Germinal center (tissue), 1 donor: Measurements from ENCODE around the gene EPN3.

Experiments used
- DNase-seq: peaks from one replicate; pipeline ENCODE4 v3.0.0; 2012; ENCODE audit warnings: mixed read lengths, low spot score

The EPN3 gene

GRCh38 chr17:50570032-50570431, 37.5 kb downstream of the EPN3 start:
- DNase-seq, result no peak

GRCh38 chr17:50570528-50570927, 38.0 kb downstream of the EPN3 start:
- DNase-seq, result no peak

- no peak for DNase-seq
Observed at GRCh38 chr17:50571681-50572080, 39.1 kb downstream of the EPN3 start.

GRCh38 chr17:50572541-50572940, 40.0 kb downstream of the EPN3 start:
- DNase-seq, result no peak

- no peak for DNase-seq
Observed at GRCh38 chr17:50573866-50574611, 41.5 kb downstream of the EPN3 start.

- DNase-seq, result no peak
Observed at GRCh38 chr17:50575581-50576210, 43.2 kb downstream of the EPN3 start.

- no peak for DNase-seq
Observed at GRCh38 chr17:50576864-50577263, 44.3 kb downstream of the EPN3 start.

GRCh38 chr17:50577451-50577954, 45.0 kb downstream of the EPN3 start:
- no peak for DNase-seq

GRCh38 chr17:50578173-50578572, 45.6 kb downstream of the EPN3 start:
- no peak for DNase-seq

GRCh38 chr17:50579399-50579798, 46.9 kb downstream of the EPN3 start:
- no peak for DNase-seq

GRCh38 chr17:50580646-50581045, 48.1 kb downstream of the EPN3 start:
- no peak for DNase-seq

- no peak for DNase-seq
Observed at GRCh38 chr17:50581316-50581715, 48.8 kb downstream of the EPN3 start.

- no peak for DNase-seq
Observed at GRCh38 chr17:50582741-50583140, 50.2 kb downstream of the EPN3 start.

GRCh38 chr17:50583641-50584040, 51.1 kb downstream of the EPN3 start:
- no peak for DNase-seq

GRCh38 chr17:50584116-50584515, 51.6 kb downstream of the EPN3 start:
- no peak for DNase-seq

- DNase-seq, result no peak
Observed at GRCh38 chr17:50584749-50585148, 52.2 kb downstream of the EPN3 start.

GRCh38 chr17:50585346-50585745, 52.8 kb downstream of the EPN3 start:
- DNase-seq, result no peak

- no peak for DNase-seq
Observed at GRCh38 chr17:50585891-50586290, 53.4 kb downstream of the EPN3 start.

GRCh38 chr17:50586421-50587247, 54.1 kb downstream of the EPN3 start:
- DNase-seq, result no peak

- no peak for DNase-seq
Observed at GRCh38 chr17:50587571-50587970, 55.0 kb downstream of the EPN3 start.

GRCh38 chr17:50588391-50589049, 56.0 kb downstream of the EPN3 start:
- DNase-seq, result no peak

- DNase-seq, result no peak
Observed at GRCh38 chr17:50589095-50589705, 56.7 kb downstream of the EPN3 start.
